Measurements from ENCODE around the gene RAB29. TPM values are rescaled to one million over a fixed set of nuclear protein-coding genes. Genes with fewer than 3 reads are reported as not detected.

The RAB29 gene
- total RNA-seq, 4 donors from 2014 or later, result 11.1 to 78.4 (median 14.9) TPM

DNA sequence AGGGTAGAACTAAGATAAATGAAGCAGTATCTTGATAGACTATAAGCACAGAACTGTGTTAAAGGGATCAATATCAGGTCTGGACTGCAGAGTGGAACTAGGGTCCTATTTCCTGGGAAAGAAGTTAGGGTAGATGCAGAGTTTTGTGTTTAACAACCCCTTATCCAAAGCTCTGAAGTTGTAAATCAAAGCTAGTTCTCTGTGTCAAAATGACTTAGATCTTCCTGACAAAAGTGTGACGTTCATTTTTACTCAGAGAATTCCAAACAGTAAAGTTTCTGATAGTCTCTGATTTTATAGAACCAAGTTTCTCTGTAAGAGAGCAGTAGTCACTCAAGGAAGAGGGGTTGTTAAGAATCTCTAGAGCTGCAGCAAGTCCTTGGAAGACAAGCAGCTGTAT is 33.6 kb downstream of the RAB29 start:
- H3K9me3 ChIP-seq, result no peaks in the 10 kb centered on the region
- 42 to 45% methylated on average over 1 of the region's 1 CpG for WGBS, 2 donors
- H3K4me3 ChIP-seq, result no peak overlapping the region
- H3K4me1 ChIP-seq, result peaks cover 0 to 83% (median 7%) of the 10 kb centered on the region in 4 donors
- peaks cover 0 to 17% (median 0%) of the 10 kb centered on the region in 3 donors for H3K36me3 ChIP-seq
- no peaks in the 10 kb centered on the region for H3K27me3 ChIP-seq
- DNase-seq (ENCODE audit: low spot score in 2 of 2), result no peak
- TF ChIP-seq, protein P1, sequence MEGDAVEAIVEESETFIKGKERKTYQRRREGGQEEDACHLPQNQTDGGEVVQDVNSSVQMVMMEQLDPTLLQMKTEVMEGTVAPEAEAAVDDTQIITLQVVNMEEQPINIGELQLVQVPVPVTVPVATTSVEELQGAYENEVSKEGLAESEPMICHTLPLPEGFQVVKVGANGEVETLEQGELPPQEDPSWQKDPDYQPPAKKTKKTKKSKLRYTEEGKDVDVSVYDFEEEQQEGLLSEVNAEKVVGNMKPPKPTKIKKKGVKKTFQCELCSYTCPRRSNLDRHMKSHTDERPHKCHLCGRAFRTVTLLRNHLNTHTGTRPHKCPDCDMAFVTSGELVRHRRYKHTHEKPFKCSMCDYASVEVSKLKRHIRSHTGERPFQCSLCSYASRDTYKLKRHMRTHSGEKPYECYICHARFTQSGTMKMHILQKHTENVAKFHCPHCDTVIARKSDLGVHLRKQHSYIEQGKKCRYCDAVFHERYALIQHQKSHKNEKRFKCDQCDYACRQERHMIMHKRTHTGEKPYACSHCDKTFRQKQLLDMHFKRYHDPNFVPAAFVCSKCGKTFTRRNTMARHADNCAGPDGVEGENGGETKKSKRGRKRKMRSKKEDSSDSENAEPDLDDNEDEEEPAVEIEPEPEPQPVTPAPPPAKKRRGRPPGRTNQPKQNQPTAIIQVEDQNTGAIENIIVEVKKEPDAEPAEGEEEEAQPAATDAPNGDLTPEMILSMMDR (IDR thresholded peaks at IDR 0.05), result no peak
- no peak for TF ChIP-seq POLR2A (IDR thresholded peaks at IDR 0.05)
- H3K27ac ChIP-seq, result no peak overlapping the region

DNA sequence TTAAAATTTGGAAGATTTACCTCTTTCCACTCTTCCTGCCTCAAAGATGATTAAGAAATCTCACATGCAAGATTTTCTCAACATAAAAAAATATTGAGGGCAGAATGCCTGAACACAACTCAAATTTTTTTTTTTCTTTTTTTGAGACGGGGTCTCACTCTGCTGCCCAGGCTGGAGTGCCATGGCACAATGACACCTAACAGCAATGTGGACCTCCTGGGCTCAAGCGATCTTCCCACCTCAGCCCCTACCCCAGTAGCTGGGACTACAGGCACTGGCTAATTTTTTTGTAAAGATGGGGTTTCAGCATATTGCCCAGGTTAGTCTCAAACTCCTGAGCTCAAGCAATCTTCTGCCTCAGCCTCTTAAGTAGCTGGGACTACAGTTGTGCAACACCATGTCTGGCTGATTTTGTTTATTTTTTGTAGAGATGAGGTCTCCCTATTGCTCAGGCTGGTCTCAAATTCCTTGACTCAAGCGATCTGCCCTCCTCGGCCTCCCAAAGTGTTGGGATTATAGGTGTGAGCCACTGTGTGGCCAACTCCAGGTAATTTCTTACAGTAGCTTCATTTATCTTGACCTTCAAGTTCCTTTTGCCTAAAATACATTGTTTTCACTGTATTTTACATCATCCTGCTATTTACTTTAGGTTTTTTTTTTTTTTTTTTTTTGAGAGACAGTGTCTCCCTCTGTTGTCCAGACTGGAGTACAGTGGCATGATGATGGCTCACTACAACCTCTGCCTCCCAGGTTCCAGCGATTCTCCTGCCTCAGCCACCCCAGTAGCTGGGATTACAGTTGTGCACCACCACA is 35.7 kb downstream of the RAB29 start:
- no peak for TF ChIP-seq POLR2A (IDR thresholded peaks at IDR 0.05)
- TF ChIP-seq, protein P1 (IDR thresholded peaks at IDR 0.05), result no peak
- no peak for TF ChIP-seq EP300 (IDR thresholded peaks at IDR 0.05)
- H3K4me1 ChIP-seq, result peaks cover 0 to 70% (median 0%) of the 10 kb centered on the region in 4 donors
- H3K4me3 ChIP-seq, result no peak overlapping the region
- H3K27ac ChIP-seq, result no peak overlapping the region
- H3K9me3 ChIP-seq, result no peaks in the 10 kb centered on the region
- 70 to 78% methylated on average over 5 of the region's 5 CpGs for WGBS, 2 donors
- H3K36me3 ChIP-seq, result peaks cover 0 to 25% (median 0%) of the 10 kb centered on the region in 3 donors
- no peaks in the 10 kb centered on the region for H3K27me3 ChIP-seq
- DNase-seq (ENCODE audit: low spot score in 2 of 2), result no peak

DNA sequence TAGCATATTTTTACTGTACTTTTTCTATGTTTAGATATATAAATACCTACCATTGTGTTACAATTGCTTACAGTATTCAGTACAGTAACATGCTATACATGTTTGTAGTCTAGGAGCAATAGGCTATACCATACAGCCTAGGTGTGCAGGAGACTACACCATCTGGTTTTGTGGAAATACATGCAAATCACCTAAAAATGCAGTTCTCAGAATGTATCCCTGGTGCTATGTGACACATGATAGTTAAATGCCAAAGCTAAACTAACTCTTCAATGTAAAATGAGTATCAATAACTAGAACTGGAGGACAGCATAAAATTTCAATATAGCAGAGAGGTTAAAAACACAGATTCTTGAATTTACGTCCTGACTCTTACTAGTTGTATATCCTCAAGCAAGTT is 40.1 kb downstream of the RAB29 start:
- Histone ChIP-seq H3K4me1 (peaks cover 0 to 53% (median 0%) of the 10 kb centered on the region in 4 donors), H3K27me3 (no peaks in the 10 kb centered on the region), H3K9me3 (no peaks in the 10 kb centered on the region), H3K4me3 (no peak overlapping the region), H3K27ac (no peak overlapping the region), H3K36me3 (peaks cover 0 to 22% (median 0%) of the 10 kb centered on the region in 3 donors)
- 63 to 73% methylated on average over 1 of the region's 1 CpG for WGBS, 2 donors
- TF ChIP-seq, protein P1 (IDR thresholded peaks at IDR 0.05), result no peak
- TF ChIP-seq POLR2A (IDR thresholded peaks at IDR 0.05) (no peak), EP300 (IDR thresholded peaks at IDR 0.05) (no peak)
- no peak for DNase-seq (ENCODE audit: low spot score in 2 of 2)

GRCh38 chr1:205733438-205734175 is 41.7 kb downstream of the RAB29 start:
- H3K4me1 ChIP-seq, result peaks cover 0 to 38% (median 0%) of the 10 kb centered on the region in 4 donors
- 80 to 84% methylated on average over 2 of the region's 2 CpGs for WGBS, 2 donors

More at GRCh38 chr1:205733438-205734175, 41.7 kb downstream of the RAB29 start:
- Histone ChIP-seq H3K36me3 (peaks cover 0 to 26% (median 0%) of the 10 kb centered on the region in 3 donors), H3K4me3 (no peak overlapping the region), H3K9me3 (no peaks in the 10 kb centered on the region), H3K27me3 (no peaks in the 10 kb centered on the region), H3K27ac (no peak overlapping the region)
- no peak for DNase-seq (ENCODE audit: low spot score in 2 of 2)
- TF ChIP-seq, protein P1 (IDR thresholded peaks at IDR 0.05), result no peak
- TF ChIP-seq EP300 (IDR thresholded peaks at IDR 0.05), result no peak
- TF ChIP-seq POLR2A (IDR thresholded peaks at IDR 0.05), result no peak
